ENCODE measurements around the gene TOR1B. TPM values are rescaled to one million over a fixed set of nuclear protein-coding genes. Genes with fewer than 3 reads are reported as not detected.

The TOR1B gene
- total RNA-seq, 2 donors from 2014 or later = 15.2 to 16.9 TPM

DNA sequence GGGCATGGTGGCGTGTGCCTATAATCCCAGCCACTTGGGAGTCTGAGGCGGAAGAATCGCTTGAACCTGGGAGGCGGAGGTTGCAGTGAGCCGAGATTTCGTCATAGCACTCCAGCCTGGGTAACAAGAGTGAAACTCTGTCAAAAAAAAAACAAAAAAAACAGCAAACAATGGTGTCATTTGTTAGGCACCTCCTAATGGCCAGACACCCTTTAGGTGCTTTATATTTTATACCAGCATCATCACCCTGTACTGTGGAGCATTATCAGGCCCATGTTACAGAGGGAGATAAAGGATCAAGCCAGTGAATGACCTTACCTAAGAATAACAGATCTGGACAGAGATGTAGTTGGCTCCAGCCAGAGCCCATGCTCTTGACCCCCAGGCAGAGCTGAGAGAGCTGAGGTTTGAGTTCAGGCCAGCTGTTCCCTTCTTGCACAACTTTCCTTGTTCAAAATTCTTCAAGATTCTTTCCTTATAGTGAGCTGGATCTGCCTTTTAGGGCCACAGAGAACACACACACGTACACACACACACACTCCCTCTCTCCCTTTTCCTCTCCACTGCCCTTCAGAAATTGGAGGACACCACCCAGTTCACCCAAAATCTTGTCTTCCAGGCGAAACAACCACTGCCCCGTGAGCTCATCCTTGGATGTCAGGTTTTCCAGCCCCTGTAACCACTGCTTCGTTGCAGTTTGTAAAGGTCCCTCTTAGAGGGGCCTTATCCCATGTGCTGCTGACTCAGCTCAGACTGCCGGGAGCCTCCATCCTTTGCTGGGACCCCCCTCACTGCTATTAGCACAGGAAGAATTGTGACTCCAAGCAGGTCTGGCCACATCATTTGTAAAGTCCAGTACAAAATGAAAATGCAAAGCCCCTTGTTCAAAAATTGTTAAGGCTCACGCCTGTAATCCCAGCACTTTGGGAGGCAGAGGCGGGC, 39.7 kb upstream of the TOR1B start:
- H3K27me3 Mint-ChIP-seq (ENCODE audit: insufficient read depth) = no peaks in the 10 kb centered on the region
- no peak overlapping the region for H3K9ac ChIP-seq (ENCODE audit: extremely low read depth, low read length, poor library complexity, severe bottlenecking)
- no peaks in the 10 kb centered on the region for H3K9me3 Mint-ChIP-seq
- H3K4me1 Mint-ChIP-seq = peaks cover 9% of the 10 kb centered on the region
- H3K27ac Mint-ChIP-seq = no peak overlapping the region
- H3K36me3 Mint-ChIP-seq (ENCODE audit: low read depth) = no peaks in the 10 kb centered on the region
- 84 to 91% methylated on average over 12 to 13 of the region's 13 CpGs for WGBS, 2 experiments (ENCODE audit: insufficient coverage in 1 of 2, insufficient read length in 1 of 2)
- no peaks in the 10 kb centered on the region for H3K27me3 ChIP-seq (ENCODE audit: control insufficient read depth, insufficient read depth, low read length, poor library complexity, severe bottlenecking)
- H3K36me3 ChIP-seq (ENCODE audit: control insufficient read depth, insufficient read depth, low read length) = no peaks in the 10 kb centered on the region
- DNase-seq = no peak
- no peak overlapping the region for H3K4me3 ChIP-seq (ENCODE audit: low read length)
- no peaks in the 10 kb centered on the region for H3K9me3 ChIP-seq (ENCODE audit: control insufficient read depth, low read length)
- peaks cover 4% of the 10 kb centered on the region for H3K4me1 ChIP-seq (ENCODE audit: control insufficient read depth, insufficient read depth, low read length)
- TF ChIP-seq CTCF (conservative IDR thresholded peaks at IDR 0.05) = no peak
- no peak overlapping the region for H3K4me3 Mint-ChIP-seq
- no peak overlapping the region for H3K27ac ChIP-seq (ENCODE audit: low read depth, low read length)

DNA sequence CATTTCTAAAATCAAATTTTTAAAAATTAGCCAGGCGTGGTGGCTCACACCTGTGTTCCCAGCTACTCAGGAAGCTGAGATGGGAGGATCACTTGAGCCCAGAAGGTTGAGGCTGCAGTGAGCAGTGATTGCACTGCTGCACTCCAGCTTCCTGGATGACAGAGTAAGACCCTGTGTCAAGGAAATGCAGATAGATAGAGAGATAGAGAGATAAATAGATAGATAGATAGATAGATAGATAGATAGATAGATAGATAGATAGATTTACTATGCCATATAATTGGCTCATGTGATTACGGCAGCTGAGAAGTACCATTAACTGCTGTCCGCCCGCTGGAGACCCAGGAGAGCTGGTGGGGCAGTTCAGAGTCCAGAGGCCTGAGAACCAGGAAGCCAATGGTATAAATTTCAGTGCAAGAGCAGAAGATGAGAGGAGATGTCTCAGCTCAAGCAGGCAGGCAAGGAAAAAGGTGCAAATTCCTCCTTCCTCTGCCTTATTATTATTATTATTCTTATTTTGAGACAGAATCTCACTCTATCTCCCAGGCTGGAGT, 37.1 kb upstream of the TOR1B start:
- H3K4me3 Mint-ChIP-seq = no peak overlapping the region
- Histone ChIP-seq H3K9me3 (ENCODE audit: control insufficient read depth, low read length) (no peaks in the 10 kb centered on the region), H3K27me3 (ENCODE audit: control insufficient read depth, insufficient read depth, low read length, poor library complexity, severe bottlenecking) (no peaks in the 10 kb centered on the region), H3K4me3 (ENCODE audit: low read length) (no peak overlapping the region), H3K9ac (ENCODE audit: extremely low read depth, low read length, poor library complexity, severe bottlenecking) (no peak overlapping the region), H3K36me3 (ENCODE audit: control insufficient read depth, insufficient read depth, low read length) (no peaks in the 10 kb centered on the region), H3K27ac (ENCODE audit: low read depth, low read length) (no peak overlapping the region), H3K4me1 (ENCODE audit: control insufficient read depth, insufficient read depth, low read length) (peaks cover 4% of the 10 kb centered on the region)
- no peaks in the 10 kb centered on the region for H3K9me3 Mint-ChIP-seq
- no peaks in the 10 kb centered on the region for H3K36me3 Mint-ChIP-seq (ENCODE audit: low read depth)
- DNase-seq = no peak
- 91 to 100% methylated on average over 4 of the region's 4 CpGs for WGBS, 2 experiments (ENCODE audit: insufficient coverage in 1 of 2, insufficient read length in 1 of 2)
- H3K4me1 Mint-ChIP-seq = peaks cover 9% of the 10 kb centered on the region
- H3K27me3 Mint-ChIP-seq (ENCODE audit: insufficient read depth) = no peaks in the 10 kb centered on the region
- TF ChIP-seq CTCF (conservative IDR thresholded peaks at IDR 0.05) = no peak
- H3K27ac Mint-ChIP-seq = no peak overlapping the region

DNA sequence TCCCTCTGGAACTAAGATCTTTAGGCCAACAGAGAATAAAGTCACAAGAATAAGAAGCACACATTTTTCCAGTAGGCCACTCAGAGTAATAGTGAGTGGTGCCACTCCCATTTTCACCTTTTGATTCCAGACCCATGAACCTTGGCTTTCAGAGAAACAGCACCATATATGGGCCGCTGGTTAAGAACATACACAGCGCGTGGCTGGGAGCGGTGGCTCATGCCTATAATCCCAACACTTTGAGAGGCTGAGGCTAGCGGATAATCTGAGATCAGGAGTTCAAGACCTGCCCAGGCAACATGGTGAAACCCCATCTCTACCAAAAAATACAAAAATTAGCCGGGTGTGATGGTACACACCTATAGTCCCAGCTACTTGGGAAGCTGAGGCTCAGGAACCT, 34.5 kb upstream of the TOR1B start:
- no peaks in the 10 kb centered on the region for H3K4me1 Mint-ChIP-seq
- Histone ChIP-seq H3K4me1 (ENCODE audit: control insufficient read depth, insufficient read depth, low read length) (no peaks in the 10 kb centered on the region), H3K9ac (ENCODE audit: extremely low read depth, low read length, poor library complexity, severe bottlenecking) (no peak overlapping the region), H3K4me3 (ENCODE audit: low read length) (no peak overlapping the region), H3K36me3 (ENCODE audit: control insufficient read depth, insufficient read depth, low read length) (no peaks in the 10 kb centered on the region), H3K27me3 (ENCODE audit: control insufficient read depth, insufficient read depth, low read length, poor library complexity, severe bottlenecking) (no peaks in the 10 kb centered on the region), H3K27ac (ENCODE audit: low read depth, low read length) (no peak overlapping the region), H3K9me3 (ENCODE audit: control insufficient read depth, low read length) (no peaks in the 10 kb centered on the region)
- DNase-seq = no peak
- TF ChIP-seq CTCF (conservative IDR thresholded peaks at IDR 0.05) = no peak
- H3K9me3 Mint-ChIP-seq = no peaks in the 10 kb centered on the region
- no peak overlapping the region for H3K27ac Mint-ChIP-seq
- H3K4me3 Mint-ChIP-seq = no peak overlapping the region
- 84 to 97% methylated on average over 5 to 6 of the region's 6 CpGs for WGBS, 2 experiments (ENCODE audit: insufficient coverage in 1 of 2, insufficient read length in 1 of 2)
- no peaks in the 10 kb centered on the region for H3K36me3 Mint-ChIP-seq (ENCODE audit: low read depth)
- no peaks in the 10 kb centered on the region for H3K27me3 Mint-ChIP-seq (ENCODE audit: insufficient read depth)

Measured in endodermal cell (in vitro differentiated cells).